Measurements from ENCODE around the gene DMD. TPM values are rescaled to one million over a fixed set of nuclear protein-coding genes. Genes with fewer than 3 reads are reported as not detected.

Gene DMD
- total and polyA plus RNA-seq, 2 of the 8 experiments (the other 6 are each of a cell fraction or from before 2014, with no cell fraction given): 4.8 to 7.4 TPM

DNA sequence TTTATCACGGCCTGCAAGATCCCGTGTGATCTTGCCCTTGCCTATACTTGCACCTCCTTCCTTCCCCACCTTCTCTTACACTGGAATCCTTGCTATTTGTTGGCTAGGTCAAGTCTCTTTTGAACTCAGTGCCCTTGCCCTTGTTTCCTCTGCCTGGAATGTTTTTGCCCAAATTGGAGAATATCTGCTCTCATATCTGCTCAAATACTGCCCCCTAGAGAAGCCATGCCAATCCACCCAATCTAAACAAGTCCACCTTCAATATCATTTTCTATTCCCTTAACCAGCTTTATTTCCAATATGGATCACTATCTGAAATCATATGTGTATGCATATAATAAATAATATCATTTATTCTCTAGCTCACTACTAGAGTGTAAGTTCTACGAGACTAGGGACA, 1095.3 kb downstream of the DMD start:
- H3K9me3 ChIP-seq (ENCODE audit: insufficient read depth in 2 of 2, low read depth in 1 of 2, low read length in 1 of 2): peaks cover 0 to 4% of the 10 kb centered on the region in 2 experiments; a peak in 1 of 4 replicates
- H3K4me3 ChIP-seq (ENCODE audit: extremely low read depth in 1 of 4, insufficient read depth in 2 of 4, low read depth in 3 of 4, low read length in 4 of 4): no peak overlapping the region
- no peak overlapping the region for H4K5ac ChIP-seq (ENCODE audit: insufficient read length, low read depth, low read length)
- no peak overlapping the region for H3K18ac ChIP-seq (ENCODE audit: extremely low read depth, low read length)
- no peak overlapping the region for H3K9ac ChIP-seq (replicated peaks in 1 of 4; ENCODE audit: extremely low read depth in 1 of 4, low read depth in 3 of 4, low read length in 3 of 4)
- no peaks in the 10 kb centered on the region for H3K36me3 ChIP-seq (ENCODE audit: control insufficient read depth in 2 of 4, insufficient read depth in 4 of 4, low read length in 3 of 4)
- H2BK12ac ChIP-seq (ENCODE audit: low read depth, low read length): no peak overlapping the region
- H2AK5ac ChIP-seq (ENCODE audit: low read depth, low read length): no peak overlapping the region
- no peaks in the 10 kb centered on the region for H3K27me3 ChIP-seq (replicated peaks in 1 of 4; ENCODE audit: control insufficient read depth in 3 of 4, extremely low read depth in 1 of 4, insufficient read depth in 3 of 4, low read length in 3 of 4)
- DNase-seq (ENCODE audit: low read depth in 1 of 2, low spot score in 2 of 2) (peak in 1 of 2 experiments; percentile 1), FAIRE-seq (no peak)
- no peak overlapping the region for H3K14ac ChIP-seq (ENCODE audit: insufficient read length)
- peaks cover 0 to 2% (median 0%) of the 10 kb centered on the region in 4 experiments; a peak in 1 of 7 replicates for H3K4me1 ChIP-seq (replicated peaks in 1 of 4; ENCODE audit: control insufficient read depth in 3 of 4, insufficient read depth in 4 of 4, low read length in 3 of 4)
- no peaks in the 10 kb centered on the region for H3K79me1 ChIP-seq (ENCODE audit: low read depth, low read length)
- no peak overlapping the region for H4K8ac ChIP-seq (ENCODE audit: extremely low read depth, insufficient read depth, low read length)
- H3K4me2 ChIP-seq (ENCODE audit: insufficient read depth in 1 of 2, low read depth in 2 of 2, low read length in 2 of 2): no peak overlapping the region
- ChIA-PET POLR2A (ENCODE audit: partially characterized antibody) (no interaction called here), CTCF (ENCODE audit: partially characterized antibody) (interaction anchor here (1.1 to 1.5 kb wide), 2 partner anchors 16 to 25 kb away, joined by 3 read pairs; no protein-coding TSS in a partner anchor)
- H3K4ac ChIP-seq (replicated peaks; ENCODE audit: insufficient read length, low read depth, low read length): no peak overlapping the region
- no peak overlapping the region for H2BK120ac ChIP-seq (replicated peaks; ENCODE audit: low read depth, low read length)
- 94% methylated on average over 3 of the region's 3 CpGs; no CpG with 5 or more reads in 1 of the 2 experiments for WGBS, 2 experiments (ENCODE audit: extremely low coverage in 1 of 2, insufficient coverage in 1 of 2, insufficient read length in 1 of 2, insufficient replicate concordance in 2 of 2, low coverage in 1 of 2, low lambda C conversion rate in 2 of 2, missing lambda C conversion rate in 1 of 2)
- no peak overlapping the region for H2BK5ac ChIP-seq (ENCODE audit: low read depth, low read length)
- no peak overlapping the region for H2BK20ac ChIP-seq (ENCODE audit: low read length)
- H2AFZ ChIP-seq (ENCODE audit: low read length): no peak overlapping the region
- no peaks in the 10 kb centered on the region for H4K20me1 ChIP-seq (replicated peaks in 1 of 2; ENCODE audit: control insufficient read depth in 1 of 2, insufficient read depth in 2 of 2, low read length in 2 of 2)
- no peaks in the 10 kb centered on the region for H3K79me2 ChIP-seq (ENCODE audit: control insufficient read depth in 1 of 2, insufficient read depth in 2 of 2, low read length in 2 of 2)
- H4K91ac ChIP-seq (replicated peaks; ENCODE audit: insufficient read length, low read length): no peak overlapping the region
- no peak overlapping the region for H3K56ac ChIP-seq (replicated peaks; ENCODE audit: insufficient read length, low read depth, low read length)
- H3K27ac ChIP-seq (ENCODE audit: low read depth, low read length): no peak overlapping the region
- H2BK15ac ChIP-seq (ENCODE audit: low read length): no peak overlapping the region
- TF ChIP-seq RAD21 (IDR thresholded peaks at IDR 0.05 in 1 of 2, conservative IDR thresholded peaks at IDR 0.05 in 1 of 2; ENCODE audit: low read depth in 2 of 2, low read length in 2 of 2) (peak; percentile 42 to 54), MAFK (IDR thresholded peaks at IDR 0.05; ENCODE audit: low read depth, low read length) (no peak)
- no peak overlapping the region for H3K23ac ChIP-seq (ENCODE audit: insufficient read length)
- no peaks in the 10 kb centered on the region for H3K23me2 ChIP-seq (ENCODE audit: low read depth, low read length)

Data from H1 (cell line).